C4-2B (cell line): ENCODE results near the gene AUH.

Source experiments
- CTCF ChIP-seq: fragments of 450-650 bp; conservative IDR thresholded peaks from 2 replicates; pipeline ENCODE4 v1.5.1; 2017; ENCODE audit warnings: mild to moderate bottlenecking
- ZFX ChIP-seq: fragments of 450-650 bp; IDR thresholded peaks from 2 replicates; pipeline ENCODE4 v1.6.1; 2017

DNA sequence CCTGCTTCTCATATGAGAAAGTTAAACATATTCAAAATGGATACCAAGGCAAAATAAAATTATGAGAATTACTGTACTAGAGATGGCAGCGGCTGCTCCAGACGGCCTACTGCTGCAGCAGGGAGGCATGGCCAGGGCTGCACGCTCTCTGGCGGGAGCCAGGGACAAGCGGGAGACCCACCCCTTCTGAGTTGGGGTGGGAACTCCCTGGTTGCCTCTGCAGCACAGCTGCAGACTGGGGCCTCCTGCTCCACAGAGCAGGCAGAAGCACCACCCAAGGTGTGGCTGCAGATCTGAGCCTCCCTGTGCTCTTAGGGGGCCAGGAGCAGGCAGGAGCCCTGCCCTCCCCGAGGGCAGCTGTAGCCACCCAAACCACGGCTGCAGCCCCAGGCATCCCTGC is 2.3 kb upstream of the AUH start:
- TF ChIP-seq CTCF: no peak
- TF ChIP-seq ZFX: no peak
